DMS 273 (cell line): ENCODE data around the gene HRG.
"Not testable (repeated sequence)": the region's sequence is repeated elsewhere in the genome, so short reads cannot be mapped to it uniquely, and the experiment has no call there.

Experiments
- DNase-seq: peaks from one replicate; lab custom pipeline; 2025; ENCODE audit not compliant: unreplicated experiment; lab: John Stamatoyannopoulos, UW

HRG gene, protein sequence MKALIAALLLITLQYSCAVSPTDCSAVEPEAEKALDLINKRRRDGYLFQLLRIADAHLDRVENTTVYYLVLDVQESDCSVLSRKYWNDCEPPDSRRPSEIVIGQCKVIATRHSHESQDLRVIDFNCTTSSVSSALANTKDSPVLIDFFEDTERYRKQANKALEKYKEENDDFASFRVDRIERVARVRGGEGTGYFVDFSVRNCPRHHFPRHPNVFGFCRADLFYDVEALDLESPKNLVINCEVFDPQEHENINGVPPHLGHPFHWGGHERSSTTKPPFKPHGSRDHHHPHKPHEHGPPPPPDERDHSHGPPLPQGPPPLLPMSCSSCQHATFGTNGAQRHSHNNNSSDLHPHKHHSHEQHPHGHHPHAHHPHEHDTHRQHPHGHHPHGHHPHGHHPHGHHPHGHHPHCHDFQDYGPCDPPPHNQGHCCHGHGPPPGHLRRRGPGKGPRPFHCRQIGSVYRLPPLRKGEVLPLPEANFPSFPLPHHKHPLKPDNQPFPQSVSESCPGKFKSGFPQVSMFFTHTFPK

DNA sequence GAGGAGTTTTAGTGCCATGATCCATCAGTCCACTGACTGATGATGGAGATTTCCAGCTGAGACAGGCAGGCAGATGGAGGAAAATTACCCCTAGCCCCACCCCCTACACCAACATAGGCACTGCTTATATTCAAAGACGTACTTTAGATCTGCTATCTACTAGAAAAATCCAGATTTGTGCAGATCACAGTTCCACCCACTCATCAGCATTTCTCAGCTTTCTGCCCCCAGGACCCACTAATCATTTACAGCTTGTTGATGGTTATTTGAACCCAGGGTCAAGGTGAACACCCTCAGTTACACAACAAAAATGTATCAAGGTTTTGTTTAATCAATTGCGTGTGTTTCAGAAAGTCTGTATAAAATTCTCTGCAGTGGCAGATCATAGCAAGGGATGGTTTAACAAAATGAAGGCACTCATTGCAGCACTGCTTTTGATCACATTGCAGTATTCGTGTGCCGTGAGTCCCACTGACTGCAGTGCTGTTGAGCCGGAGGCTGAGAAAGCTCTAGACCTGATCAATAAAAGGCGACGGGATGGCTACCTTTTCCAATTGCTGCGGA lies at the start of gene HRG:
Gene HRG, plus strand, starts transcription at position 390 of the 564 bp plus-strand sequence. Its CDS starts 18 bp downstream, at position 408.
- no peak for DNase-seq

- DNase-seq = no peak
Observed at GRCh38 chr3:186616299-186616617, 49.6 kb upstream of the HRG start.

DNA sequence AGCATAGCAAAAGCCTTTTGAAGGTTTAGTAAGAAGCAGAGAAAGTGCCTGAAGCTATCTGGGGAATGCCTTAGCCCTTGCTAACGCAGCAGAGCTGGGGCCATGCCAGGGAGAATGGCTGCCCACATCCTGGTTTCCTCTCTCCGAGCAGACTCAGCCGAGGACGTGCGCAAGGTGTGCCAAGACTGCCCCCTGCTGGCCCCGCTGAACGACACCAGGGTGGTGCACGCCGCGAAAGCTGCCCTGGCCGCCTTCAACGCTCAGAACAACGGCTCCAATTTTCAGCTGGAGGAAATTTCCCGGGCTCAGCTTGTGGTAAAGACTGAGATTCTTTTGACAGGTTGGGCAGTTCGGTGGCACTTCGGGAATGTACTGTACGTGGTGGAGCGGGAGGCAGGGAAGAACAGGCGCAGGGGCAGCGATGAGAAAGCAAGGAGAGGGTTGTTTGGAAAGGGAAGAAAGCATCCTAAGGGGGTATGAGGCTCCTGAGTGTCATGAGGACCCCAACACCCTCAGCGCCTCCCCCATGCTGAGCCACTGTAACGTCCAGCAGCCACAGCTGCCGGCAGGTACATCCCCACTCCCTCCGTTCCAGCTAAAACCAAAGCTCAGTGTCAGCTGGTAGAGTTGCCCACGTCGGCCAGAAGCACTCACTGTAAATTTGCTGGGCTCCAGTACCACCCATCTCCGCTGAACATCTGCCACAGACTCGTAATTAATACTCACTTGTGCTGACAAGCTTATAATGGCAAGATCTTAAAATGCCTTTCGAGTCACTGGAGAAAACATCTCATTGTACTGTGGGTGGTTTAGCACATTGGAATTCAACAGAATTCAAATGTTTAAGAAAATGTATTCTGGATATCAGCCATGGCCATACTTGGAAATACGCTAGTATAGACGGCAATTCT lies 48.5 kb upstream of the HRG start:
- DNase-seq = peak; percentile 96

DNA sequence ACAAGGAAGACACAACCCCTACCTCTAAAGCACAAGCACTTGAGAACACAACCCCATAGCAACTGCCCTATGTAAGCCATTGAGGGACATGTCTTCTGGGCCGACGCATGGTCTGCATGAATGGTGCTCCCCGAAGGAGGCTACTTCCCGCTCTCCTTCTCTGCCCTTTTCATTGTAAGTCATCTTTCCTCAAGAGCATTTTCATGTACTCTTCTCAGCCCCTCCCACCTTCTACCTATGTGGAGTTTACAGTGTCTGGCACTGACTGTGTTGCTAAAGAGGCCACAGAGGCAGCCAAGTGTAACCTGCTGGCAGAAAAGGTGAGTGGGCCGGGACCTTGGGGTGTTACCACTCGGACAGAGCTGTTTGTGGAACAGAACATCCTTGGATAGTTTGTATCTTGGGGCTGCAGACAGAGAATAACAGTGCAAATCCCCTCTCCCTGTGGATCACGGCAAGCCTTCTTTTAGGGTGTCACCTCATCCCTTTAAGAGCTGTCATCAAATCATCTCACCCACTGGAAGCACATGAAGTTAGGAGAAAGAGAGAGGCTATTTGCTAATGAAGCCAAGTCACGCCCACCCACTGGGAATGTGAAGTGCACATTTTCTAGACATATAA lies 47.4 kb upstream of the HRG start:
- no peak for DNase-seq

GRCh38 chr3:186619787-186620212 lies 46.0 kb upstream of the HRG start:
- DNase-seq = no peak

DNA sequence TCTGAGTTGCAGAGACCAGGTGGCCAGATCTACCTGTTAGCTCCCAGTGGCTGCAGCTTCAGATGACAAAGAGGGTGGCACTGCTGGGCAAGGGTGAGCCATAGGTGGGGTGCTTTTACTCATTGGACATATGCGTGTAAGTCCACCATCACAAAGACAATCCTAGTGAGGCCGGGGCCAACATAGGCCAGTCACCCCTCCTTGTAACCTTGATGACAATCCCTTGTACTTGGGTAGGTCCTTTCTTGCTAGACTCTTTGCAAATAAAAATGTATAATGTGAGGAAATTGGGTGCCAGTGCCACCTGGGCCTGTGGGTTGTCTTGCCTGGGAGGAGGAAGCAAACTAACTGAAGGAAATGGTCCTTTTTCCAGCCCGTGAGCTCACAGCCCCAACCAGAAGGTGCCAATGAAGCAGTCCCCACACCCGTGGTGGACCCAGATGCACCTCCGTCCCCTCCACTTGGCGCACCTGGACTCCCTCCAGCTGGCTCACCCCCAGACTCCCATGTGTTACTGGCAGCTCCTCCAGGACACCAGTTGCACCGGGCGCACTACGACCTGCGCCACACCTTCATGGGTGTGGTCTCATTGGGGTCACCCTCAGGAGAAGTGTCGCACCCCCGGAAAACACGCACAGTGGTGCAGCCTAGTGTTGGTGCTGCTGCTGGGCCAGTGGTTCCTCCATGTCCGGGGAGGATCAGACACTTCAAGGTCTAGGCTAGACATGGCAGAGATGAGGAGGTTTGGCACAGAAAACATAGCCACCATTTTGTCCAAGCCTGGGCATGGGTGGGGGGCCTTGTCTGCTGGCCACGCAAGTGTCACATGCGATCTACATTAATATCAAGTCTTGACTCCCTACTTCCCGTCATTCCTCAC lies 45.4 kb upstream of the HRG start:
- DNase-seq = no peak

DNA sequence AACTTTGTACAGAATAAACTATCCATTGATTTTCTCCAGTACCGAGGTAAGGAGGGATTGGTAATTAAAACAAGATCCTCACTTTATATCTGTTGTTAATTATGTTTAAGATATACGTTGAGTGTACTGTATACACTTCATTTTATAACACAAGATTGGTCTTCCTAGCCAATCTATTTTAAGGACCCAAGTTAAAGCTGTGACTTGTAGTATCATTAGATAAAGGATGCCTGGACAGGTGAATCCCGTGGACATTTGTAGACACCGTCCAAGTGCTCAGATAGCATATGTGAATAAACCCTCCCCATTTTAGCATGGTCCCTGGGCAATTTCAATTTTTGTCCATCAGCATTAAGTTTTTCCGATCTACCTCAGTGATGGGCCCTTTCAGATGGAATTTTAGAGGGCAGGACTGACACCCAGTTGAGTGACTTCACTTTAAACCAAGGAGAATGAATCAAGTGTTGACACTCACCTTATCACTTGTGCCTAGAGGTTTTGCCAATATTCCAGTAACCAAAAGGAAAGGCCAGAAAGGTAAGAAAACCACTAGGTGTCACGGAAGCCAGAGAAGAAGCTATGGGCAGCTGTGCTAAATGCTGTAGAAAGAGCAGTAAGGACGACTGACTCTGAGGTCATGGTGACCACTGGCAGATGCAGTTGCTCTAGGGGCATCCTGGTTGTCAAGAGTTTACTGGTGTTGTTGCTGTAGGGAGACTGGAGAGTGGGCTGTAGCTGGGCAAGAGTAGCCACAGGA lies 43.7 kb upstream of the HRG start:
- DNase-seq = no peak

- DNase-seq = no peak
Observed at GRCh38 chr3:186622651-186623310, 43.0 kb upstream of the HRG start.

DNA sequence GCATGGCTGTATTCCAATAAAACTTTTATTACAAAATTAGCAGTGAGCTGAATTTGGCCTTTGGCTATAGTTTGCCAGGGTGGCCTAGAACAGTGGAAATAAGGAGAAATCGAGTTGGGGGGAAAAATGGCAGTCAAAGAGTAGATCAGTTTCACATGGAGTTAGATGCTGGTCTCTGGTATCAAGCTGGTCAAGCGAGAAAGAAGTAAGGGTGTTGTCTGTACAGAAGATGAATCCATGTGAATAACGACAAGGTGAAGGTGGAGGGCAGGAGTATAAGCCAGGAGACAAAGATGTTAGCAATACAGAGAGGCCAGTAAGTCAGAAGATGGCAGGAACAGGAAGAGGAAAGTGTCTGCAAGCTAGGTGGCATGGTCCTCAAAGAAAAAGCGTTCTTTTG lies 41.2 kb upstream of the HRG start:
- no peak for DNase-seq

GRCh38 chr3:186625600-186626042 lies 40.2 kb upstream of the HRG start:
- DNase-seq = no peak

GRCh38 chr3:186626254-186626847 lies 39.5 kb upstream of the HRG start:
- DNase-seq = no peak

- DNase-seq = no peak
Observed at GRCh38 chr3:186627852-186628414, 37.9 kb upstream of the HRG start.

- no peak for DNase-seq
Observed at GRCh38 chr3:186628756-186629155, 37.1 kb upstream of the HRG start.

- DNase-seq = no peak
Observed at GRCh38 chr3:186630950-186631641, 34.7 kb upstream of the HRG start.

DNA sequence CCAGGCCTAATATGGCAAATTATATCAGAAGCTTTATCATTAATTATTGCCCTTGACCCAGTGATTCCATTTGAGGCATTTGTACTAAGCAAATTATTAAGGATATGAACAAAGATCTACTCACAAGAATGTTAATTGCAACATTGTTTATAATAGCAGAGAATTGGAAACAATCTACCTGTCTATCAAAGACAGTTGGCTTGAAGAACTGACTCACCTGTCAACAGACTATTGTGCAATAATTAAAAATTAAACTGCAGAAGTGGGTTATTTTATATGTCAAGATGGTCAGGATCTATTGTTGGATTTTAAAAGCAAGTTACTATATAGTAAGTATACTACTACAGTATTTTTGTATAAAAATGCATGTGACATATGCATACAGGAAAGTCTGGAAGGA lies 32.3 kb upstream of the HRG start:
- DNase-seq = no peak

DNA sequence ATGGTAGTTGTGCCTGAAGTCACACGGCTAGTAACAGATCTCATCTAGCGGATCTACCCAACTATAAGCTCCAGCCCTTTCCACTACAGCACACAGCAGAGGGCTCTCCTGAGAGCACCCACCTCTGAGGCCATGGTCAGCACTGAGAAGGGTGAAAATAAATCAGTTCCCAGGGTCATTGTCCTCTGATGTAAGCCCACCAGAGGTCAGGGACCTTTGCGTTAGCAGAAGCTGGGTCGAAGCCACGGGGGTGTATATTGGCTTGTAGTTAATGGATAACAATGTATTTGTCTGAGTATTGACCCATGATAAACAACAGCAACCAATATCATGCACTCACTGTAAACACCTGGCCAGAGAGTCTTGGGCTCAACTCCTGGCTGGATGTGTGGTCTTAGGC lies 31.6 kb upstream of the HRG start:
- not testable (repeated sequence) for DNase-seq

DNA sequence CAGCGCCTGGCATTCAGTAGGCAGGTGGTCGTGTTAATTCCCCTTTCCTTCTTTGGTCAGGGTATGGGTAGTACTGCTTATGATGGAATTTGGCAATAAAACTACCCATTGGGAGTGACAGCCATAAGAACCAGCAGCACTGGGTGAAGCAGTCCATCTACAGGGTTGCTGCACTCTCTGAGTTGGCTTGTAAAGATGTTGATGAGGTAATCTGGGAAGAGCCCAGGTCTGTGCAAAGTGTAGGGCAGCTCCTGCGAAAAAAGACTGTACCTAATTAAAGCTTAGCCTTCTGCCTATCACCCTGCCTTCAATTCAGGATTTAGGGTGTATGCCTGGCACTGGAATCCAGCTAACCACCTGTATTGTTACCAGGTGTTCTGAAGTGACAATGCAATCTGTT lies 30.3 kb upstream of the HRG start:
- no peak for DNase-seq

- no peak for DNase-seq
Observed at GRCh38 chr3:186636536-186636935, 29.3 kb upstream of the HRG start.
